HFFc6 (cell line): Measurements from ENCODE around the gene CCDC174. TPM values are rescaled to one million over a fixed set of nuclear protein-coding genes. Genes with fewer than 3 reads are reported as not detected.

Experiments
- DNase-seq: peaks from one replicate; pipeline ENCODE4 v3.0.0-alpha.2; 2018
- H3K27ac Mint-ChIP-seq: 2 replicates; pipeline ENCODE4 v1.8.0; 2020; ENCODE audit warnings: mild to moderate bottlenecking, mixed read lengths
- H3K27me3 Mint-ChIP-seq: 2 replicates; pipeline ENCODE4 v1.8.0; 2021; ENCODE audit warnings: mild to moderate bottlenecking, moderate library complexity, mixed read lengths; ENCODE audit not compliant: insufficient read depth
- H3K36me3 Mint-ChIP-seq: 2 replicates; pipeline ENCODE4 v1.8.0; 2021; ENCODE audit warnings: low read depth, mixed read lengths
- H3K4me1 Mint-ChIP-seq: 2 replicates; pipeline ENCODE4 v1.8.0; 2020; ENCODE audit warnings: low read depth, mixed read lengths
- H3K4me3 Mint-ChIP-seq: 2 replicates; pipeline ENCODE4 v1.8.0; 2020; ENCODE audit warnings: mild to moderate bottlenecking, moderate library complexity, mixed read lengths
- H3K9me3 Mint-ChIP-seq: 2 replicates; pipeline ENCODE4 v1.8.0; 2020; ENCODE audit warnings: mild to moderate bottlenecking, mixed read lengths
- CTCF ChIP-seq: fragments of 200-600 bp; sonication (generic); IDR thresholded peaks from 2 replicates; pipeline ENCODE4 v1.5.0; 2021; ENCODE audit warnings: antibody characterized with exemption, mild to moderate bottlenecking
- total RNA-seq, 6 experiments: library from RNA; stranded (reverse); fragmentation: NEBNext Ultra II Directional; extraction: Animal tissue kit (Norgen Biotek cat#: 25700); gene quantifications; 2 replicates in 1 of 6; 3 replicates in 5 of 6; pipeline ENCODE4 v1.2.3, GENCODE V29; 2021

CCDC174 gene
- total RNA-seq, 6 experiments from 2014 or later: 8.7 to 13.4 (median 10.5) TPM

GRCh38 chr3:14640734-14641133, 10.8 kb upstream of the CCDC174 start:
- H3K4me1 Mint-ChIP-seq: peaks cover 6% of the 10 kb centered on the region; the same call in 1 of the 2 replicates
- TF ChIP-seq CTCF: no peak
- no peak overlapping the region for H3K4me3 Mint-ChIP-seq
- H3K27me3 Mint-ChIP-seq: peaks cover 37% of the 10 kb centered on the region
- H3K27ac Mint-ChIP-seq: no peak overlapping the region
- DNase-seq: no peak
- H3K36me3 Mint-ChIP-seq: no peaks in the 10 kb centered on the region
- no peaks in the 10 kb centered on the region for H3K9me3 Mint-ChIP-seq

- TF ChIP-seq CTCF: no peak
- H3K4me1 Mint-ChIP-seq: peaks cover 6% of the 10 kb centered on the region; the same call in 1 of the 2 replicates
- H3K27me3 Mint-ChIP-seq: peaks cover 40% of the 10 kb centered on the region
- H3K36me3 Mint-ChIP-seq: no peaks in the 10 kb centered on the region
- H3K9me3 Mint-ChIP-seq: no peaks in the 10 kb centered on the region
- no peak overlapping the region for H3K4me3 Mint-ChIP-seq
- no peak for DNase-seq
- no peak overlapping the region for H3K27ac Mint-ChIP-seq
Measured at GRCh38 chr3:14641346-14641745, 10.2 kb upstream of the CCDC174 start.

- H3K4me3 Mint-ChIP-seq: no peak overlapping the region
- DNase-seq: no peak
- TF ChIP-seq CTCF: no peak
- H3K4me1 Mint-ChIP-seq: peaks cover 1% of the 10 kb centered on the region; the same call in 1 of the 2 replicates
- peaks cover 1% of the 10 kb centered on the region for H3K36me3 Mint-ChIP-seq
- no peak overlapping the region for H3K27ac Mint-ChIP-seq
- no peaks in the 10 kb centered on the region for H3K9me3 Mint-ChIP-seq
- H3K27me3 Mint-ChIP-seq: peaks cover 26% of the 10 kb centered on the region
Measured at GRCh38 chr3:14645453-14645852, 6.1 kb upstream of the CCDC174 start.

- Mint-ChIP-seq H3K36me3 (peaks cover 7% of the 10 kb centered on the region), H3K4me1 (peaks cover 8% of the 10 kb centered on the region; the same call in 1 of the 2 replicates), H3K4me3 (no peak overlapping the region), H3K27me3 (peaks cover 25% of the 10 kb centered on the region), H3K9me3 (no peaks in the 10 kb centered on the region), H3K27ac (no peak overlapping the region)
- no peak for DNase-seq
- no peak for TF ChIP-seq CTCF
Measured at GRCh38 chr3:14646131-14646573, 5.4 kb upstream of the CCDC174 start.

- Mint-ChIP-seq H3K4me3 (no peak overlapping the region), H3K4me1 (peaks cover 10% of the 10 kb centered on the region; the same call in 1 of the 2 replicates), H3K27me3 (peaks cover 25% of the 10 kb centered on the region), H3K36me3 (peaks cover 9% of the 10 kb centered on the region), H3K27ac (no peak overlapping the region), H3K9me3 (no peaks in the 10 kb centered on the region)
- DNase-seq: no peak
- TF ChIP-seq CTCF: peak; percentile 36
Measured at GRCh38 chr3:14646589-14647413, 4.8 kb upstream of the CCDC174 start.
